Measurements from ENCODE around the gene RNF217. TPM values are rescaled to one million over a fixed set of nuclear protein-coding genes. Genes with fewer than 3 reads are reported as not detected.

The RNF217 gene
- total RNA-seq, 1 experiment from 2014 or later: 12.2 TPM

- no peak for TF ChIP-seq E2F4 (CRISPR knock-in tag; IDR thresholded peaks at IDR 0.05; ENCODE audit: borderline replicate concordance, low read depth)
- TF ChIP-seq GABPB1 (CRISPR knock-in tag; IDR thresholded peaks at IDR 0.05): no peak
- TF ChIP-seq PRRX2 (CRISPR knock-in tag; IDR thresholded peaks at IDR 0.05): no peak
- no peak for TF ChIP-seq NR1H2 (CRISPR knock-in tag; IDR thresholded peaks at IDR 0.05)
- no peak for TF ChIP-seq MXD4 (CRISPR knock-in tag; IDR thresholded peaks at IDR 0.05; ENCODE audit: borderline replicate concordance)
- no peak for TF ChIP-seq FOXP4 (CRISPR knock-in tag; IDR thresholded peaks at IDR 0.05)
- no peak for TF ChIP-seq JUN (CRISPR knock-in tag; IDR thresholded peaks at IDR 0.05)
- TF ChIP-seq SMAD4 (CRISPR knock-in tag; IDR thresholded peaks at IDR 0.05): no peak
- TF ChIP-seq, protein P1, sequence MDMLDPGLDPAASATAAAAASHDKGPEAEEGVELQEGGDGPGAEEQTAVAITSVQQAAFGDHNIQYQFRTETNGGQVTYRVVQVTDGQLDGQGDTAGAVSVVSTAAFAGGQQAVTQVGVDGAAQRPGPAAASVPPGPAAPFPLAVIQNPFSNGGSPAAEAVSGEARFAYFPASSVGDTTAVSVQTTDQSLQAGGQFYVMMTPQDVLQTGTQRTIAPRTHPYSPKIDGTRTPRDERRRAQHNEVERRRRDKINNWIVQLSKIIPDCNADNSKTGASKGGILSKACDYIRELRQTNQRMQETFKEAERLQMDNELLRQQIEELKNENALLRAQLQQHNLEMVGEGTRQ (CRISPR knock-in tag; IDR thresholded peaks at IDR 0.05): no peak
- no peak for TF ChIP-seq CBFB (CRISPR knock-in tag; IDR thresholded peaks at IDR 0.05; ENCODE audit: low read depth)
Measured at GRCh38 chr6:125111219-125111983, 149.2 kb downstream of the RNF217 start (continued).

GRCh38 chr6:125112934-125113333 lies 150.7 kb downstream of the RNF217 start:
- DNase-seq (ENCODE audit: low spot score): no peak

More at GRCh38 chr6:125112934-125113333, 150.7 kb downstream of the RNF217 start:
- TF ChIP-seq NR2C2 (CRISPR knock-in tag; IDR thresholded peaks at IDR 0.05) (no peak), ATF1 (CRISPR knock-in tag; IDR thresholded peaks at IDR 0.05) (no peak), SMAD4 (CRISPR knock-in tag; IDR thresholded peaks at IDR 0.05) (no peak), FOXK1 (CRISPR knock-in tag; IDR thresholded peaks at IDR 0.05) (no peak), PRDM15 (CRISPR knock-in tag; IDR thresholded peaks at IDR 0.05) (no peak), MYBL2 (CRISPR knock-in tag; IDR thresholded peaks at IDR 0.05) (no peak), GTF2I (CRISPR knock-in tag; conservative IDR thresholded peaks at IDR 0.05) (no peak), FOXP4 (CRISPR knock-in tag; IDR thresholded peaks at IDR 0.05) (no peak), MAX (CRISPR knock-in tag; IDR thresholded peaks at IDR 0.05) (no peak), ZNF263 (CRISPR knock-in tag; IDR thresholded peaks at IDR 0.05; ENCODE audit: low read depth) (no peak), ZNF121 (CRISPR knock-in tag; IDR thresholded peaks at IDR 0.05) (no peak), TP53 (CRISPR knock-in tag; IDR thresholded peaks at IDR 0.05) (no peak), HMGA2 (CRISPR knock-in tag; IDR thresholded peaks at IDR 0.05) (no peak), NFYB (CRISPR knock-in tag; conservative IDR thresholded peaks at IDR 0.05; ENCODE audit: low read depth) (no peak), CTCF (IDR thresholded peaks at IDR 0.05) (no peak), ZNF671 (CRISPR knock-in tag; IDR thresholded peaks at IDR 0.05) (no peak)
- TF ChIP-seq, protein P1 (CRISPR knock-in tag; IDR thresholded peaks at IDR 0.05): no peak
- ChIA-PET CTCF (interaction anchor here (0.6 to 2.4 kb wide), 8 partner anchors 9 to 241 kb away, joined by 3 to 20 read pairs (median 4); partner anchors contain the start of genes RNF217 and TPD52L1), POLR2A (no interaction called here)
- peak; percentile 71 for ATAC-seq
- no peaks in the 10 kb centered on the region for H3K4me1 Mint-ChIP-seq
- no peak overlapping the region for H3K4me3 Mint-ChIP-seq
- H3K9me3 Mint-ChIP-seq: peaks cover 42% of the 10 kb centered on the region
- peaks cover 35% of the 10 kb centered on the region for H3K36me3 Mint-ChIP-seq
- H3K27me3 Mint-ChIP-seq (ENCODE audit: low read depth): no peaks in the 10 kb centered on the region
- no peak overlapping the region for H3K27ac Mint-ChIP-seq

Data from WTC11 (cell line).